CD1c-positive myeloid dendritic cell (primary cell): ENCODE results near the gene APBA2.
"Not testable (repeated sequence)": the region's sequence is repeated elsewhere in the genome, so short reads cannot be mapped to it uniquely, and the experiment has no call there.

Experiments used
- DNase-seq: peaks from one replicate; pipeline ENCODE4 v3.0.0-alpha.2; 2016; ENCODE audit errors: extremely low spot score

Gene APBA2

DNA sequence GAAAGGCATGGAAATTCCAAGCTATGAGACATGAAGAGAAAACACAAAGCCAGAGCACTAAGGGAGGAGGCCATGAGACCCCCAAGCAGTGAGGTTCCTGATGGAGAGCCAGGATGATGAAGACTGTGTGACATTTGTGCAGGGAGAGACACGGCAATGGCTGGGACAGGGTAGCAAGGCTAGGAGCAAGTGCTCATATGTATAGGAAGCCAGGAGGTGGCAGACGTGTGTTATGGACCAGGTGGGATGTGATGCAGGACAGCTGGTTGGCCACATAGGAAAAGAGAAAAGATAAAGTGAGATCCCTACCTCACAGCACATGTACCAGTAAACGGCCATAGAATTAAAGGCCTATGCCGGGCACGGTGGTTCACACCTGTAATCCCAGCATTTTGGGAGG lies 112.7 kb downstream of the APBA2 start:
- no peak for DNase-seq

DNA sequence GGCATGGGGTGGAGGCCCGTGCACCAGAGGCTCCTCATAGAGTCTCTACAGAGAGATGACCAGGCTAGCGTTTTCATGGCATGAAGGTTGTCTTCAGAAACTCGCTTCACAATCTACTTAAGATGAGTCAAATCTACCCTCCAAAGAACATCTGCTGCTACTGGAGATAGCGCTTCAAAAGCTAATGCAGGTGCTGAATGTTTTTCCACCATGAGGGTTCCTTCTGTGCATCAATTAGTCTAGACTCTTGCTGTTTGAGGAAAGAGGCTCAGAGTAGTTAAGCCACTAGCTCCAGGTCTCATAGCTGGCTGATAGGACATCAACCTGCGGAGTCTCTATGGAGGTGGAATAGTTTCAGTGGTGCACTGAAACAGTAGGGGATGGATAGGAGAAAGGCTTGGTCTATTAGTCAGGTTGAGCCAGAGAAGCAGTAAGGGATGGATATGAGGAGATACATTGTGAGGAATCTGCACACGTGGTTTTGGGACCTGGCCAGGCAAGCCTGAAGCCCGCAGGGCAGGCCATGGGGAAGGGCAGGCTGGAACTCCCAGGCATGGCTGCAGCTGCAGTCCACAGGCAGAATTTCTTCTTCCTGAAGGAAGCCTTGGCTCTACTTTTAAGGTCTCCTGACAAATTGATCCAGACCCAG lies 117.5 kb downstream of the APBA2 start:
- DNase-seq = no peak

DNA sequence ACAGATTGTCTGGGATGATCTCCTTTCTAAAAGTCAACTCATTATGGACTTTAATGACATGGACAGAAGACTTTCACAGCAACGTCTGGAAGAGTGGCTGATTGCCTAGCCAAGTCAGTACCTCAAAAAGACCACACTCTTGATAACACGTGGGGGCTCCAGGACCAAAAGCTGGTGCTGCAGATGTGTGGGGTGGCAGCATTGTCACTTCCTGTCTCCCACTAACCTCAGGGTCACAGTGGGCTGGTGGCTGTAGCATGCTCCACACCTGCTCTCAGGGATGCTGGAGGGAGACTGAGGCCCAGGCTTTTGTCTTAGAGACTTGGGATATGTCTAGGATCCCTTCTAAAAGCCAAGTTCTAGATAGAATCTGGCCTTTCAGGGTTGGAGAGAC lies 118.1 kb downstream of the APBA2 start:
- DNase-seq = no peak

DNA sequence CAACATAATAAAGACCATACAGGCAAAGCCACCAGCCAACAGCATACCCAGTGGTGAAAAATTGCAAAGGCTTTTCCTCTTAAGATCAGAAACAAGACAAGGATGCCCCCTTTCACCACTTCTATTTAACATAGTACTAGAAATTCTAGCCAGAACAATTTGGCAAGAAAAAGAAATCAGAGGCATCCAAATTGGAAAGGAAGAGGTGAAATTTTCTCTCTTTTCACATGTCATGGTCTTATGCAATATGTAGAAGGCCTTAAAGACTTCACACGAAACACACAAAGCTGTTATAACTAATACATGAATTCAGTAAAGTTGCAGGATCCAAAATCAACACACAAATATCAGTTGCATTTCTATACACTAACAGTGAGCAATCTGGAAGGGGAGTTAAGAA lies 120.2 kb downstream of the APBA2 start:
- no peak for DNase-seq

DNA sequence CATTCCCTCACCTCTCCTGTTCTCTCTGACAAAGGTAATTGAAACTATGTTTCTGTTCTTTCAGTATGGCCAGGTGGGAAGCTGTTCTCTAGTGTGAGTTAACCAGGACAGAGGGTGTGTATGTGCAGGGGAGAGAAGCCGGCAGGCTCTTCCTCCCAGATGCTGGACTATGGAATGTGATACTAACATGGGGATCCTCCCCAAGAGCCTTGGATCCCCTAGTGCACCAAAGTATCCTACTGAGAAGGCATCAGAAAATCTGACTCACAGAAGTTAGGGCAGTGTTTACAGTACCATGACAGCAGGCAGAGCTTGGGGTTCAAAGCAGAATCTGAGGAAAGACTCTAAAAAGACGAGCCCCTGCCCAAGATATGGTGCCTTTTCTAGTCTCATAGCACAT lies 123.1 kb downstream of the APBA2 start:
- no peak for DNase-seq

DNA sequence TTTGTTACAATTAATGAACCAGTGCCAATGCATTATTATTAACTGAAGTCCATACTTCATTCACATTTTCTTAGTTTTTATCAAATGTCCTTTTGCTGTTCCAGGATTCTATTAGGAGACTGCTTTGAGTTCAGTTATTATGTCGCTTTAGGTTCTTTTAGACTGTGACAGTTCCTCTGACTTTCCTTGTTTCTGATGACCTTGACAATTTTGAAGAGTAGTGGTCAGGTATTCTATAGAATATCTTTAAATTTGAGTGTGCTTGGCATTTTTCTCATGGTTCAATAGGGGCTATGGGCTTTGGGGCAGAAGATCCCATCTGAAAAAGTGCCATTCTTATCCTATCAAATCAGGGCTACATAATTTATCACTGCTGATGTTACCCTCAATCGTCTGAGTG lies 126.3 kb downstream of the APBA2 start:
- DNase-seq = no peak

DNA sequence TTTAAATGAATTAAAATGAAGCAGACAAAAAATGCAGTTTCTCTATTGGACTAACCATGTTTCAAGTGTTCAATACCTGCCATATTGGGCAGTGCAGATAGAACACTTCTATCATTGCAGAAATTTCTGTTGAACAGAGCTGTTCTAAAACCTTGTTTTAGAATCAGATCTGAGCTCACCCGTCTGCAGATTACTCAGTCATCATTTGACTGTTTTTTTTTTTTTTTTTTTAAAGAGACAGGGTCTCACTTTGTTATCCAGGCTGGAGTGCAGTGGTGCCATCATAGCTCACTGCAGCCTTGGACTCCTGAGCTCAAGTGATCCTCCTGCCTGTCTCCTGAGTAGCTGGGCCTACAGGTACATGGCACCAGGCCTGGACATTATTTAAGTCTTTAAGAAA lies 128.7 kb downstream of the APBA2 start:
- no peak for DNase-seq

DNA sequence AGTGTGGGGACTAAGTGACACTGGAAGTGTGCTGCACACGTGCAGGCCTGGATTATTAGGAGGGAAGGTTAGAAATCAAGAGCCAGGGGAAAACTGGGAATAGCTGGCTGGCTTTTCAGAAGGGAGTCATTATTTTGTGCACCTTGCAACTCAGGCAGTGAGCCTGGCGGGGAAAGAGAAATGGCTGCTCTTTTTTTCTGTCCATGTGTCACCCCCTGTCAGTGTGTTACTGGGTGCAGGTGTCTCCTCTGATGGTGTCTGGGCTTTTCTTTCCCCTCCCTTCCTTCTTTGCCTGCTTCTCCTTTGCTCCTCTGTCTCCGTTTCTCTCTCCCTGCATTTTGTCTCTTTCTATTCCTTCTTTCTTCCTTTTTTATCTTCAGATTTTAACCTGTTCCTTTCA lies 130.7 kb downstream of the APBA2 start:
- no peak for DNase-seq

DNA sequence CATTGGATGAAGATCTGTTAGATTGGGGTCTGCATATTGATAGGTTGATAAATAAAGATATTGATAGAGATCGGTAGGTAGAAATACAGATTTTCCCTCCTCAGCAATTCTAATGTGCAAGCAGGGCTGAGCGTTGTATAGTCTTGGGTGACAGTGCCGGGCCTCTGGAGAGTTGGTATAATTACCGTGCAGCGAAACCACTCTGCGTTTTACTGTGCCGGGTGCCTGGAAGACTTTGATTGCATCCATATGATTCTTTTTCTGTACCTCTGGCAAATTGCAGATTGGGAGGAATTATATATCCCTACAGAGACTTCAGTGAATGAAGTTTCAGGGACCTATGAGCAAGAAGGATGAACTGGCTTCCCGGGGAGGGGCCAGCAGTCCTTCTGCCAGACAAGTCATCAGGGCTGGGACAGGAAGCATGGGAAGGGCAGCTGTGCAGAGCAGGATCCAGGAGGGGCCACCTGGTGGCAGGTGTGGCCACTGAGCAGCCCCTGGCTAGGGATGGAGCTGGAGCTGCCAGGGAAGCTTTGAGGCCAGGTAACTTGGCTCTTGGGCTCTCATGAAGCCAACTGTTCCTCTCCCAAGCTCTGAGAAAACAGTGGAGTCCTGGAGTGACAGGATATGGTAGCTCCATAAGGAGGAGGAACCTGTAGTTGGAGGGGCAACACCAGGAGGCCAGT lies 132.5 kb downstream of the APBA2 start:
- DNase-seq = no peak

DNA sequence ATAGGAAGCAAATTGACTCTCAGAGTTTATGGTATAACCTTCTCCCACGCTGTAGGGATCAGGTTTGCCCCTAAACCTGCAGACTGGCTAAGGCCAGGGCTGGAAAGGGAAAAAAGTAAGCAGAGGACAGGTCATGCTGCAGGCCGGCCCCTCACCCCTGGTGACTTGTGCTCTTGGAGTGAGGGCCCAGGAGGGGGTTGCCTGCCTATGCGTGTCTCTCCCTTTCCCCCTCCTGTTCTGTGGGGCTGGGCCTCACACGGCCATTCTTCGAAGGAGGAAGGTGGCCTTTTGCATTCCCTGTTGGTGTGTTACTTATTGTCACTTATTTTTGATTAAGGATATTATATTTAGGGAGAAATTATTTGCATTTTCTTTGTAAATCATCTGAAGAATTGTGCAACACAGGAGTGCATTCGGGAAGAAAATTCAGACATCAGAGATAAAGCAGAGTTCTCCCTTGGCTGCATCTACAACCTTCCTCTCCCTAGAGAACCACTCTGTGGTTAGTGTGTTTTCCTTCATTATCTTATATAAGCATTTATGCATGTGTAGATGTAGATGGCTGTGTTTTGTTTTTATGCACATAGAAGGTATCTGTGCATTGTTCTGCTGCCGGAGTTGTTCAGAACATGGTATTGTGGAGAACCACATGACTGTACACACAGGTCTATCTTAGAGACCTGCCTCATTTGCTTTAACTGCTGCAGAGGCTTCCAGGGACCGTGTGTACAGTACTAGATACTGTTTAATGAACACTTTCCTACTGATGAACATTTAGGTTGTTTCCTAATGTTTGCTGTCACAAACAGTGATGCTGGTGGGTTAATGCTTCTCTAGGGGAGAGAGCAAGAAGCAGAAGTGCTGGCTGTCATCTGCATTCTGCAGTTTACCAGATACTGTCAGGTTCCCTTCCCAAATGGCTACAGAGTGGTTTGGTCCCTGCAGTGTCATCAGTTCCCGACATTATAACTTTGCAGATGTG lies 133.5 kb downstream of the APBA2 start:
- DNase-seq = no peak

DNA sequence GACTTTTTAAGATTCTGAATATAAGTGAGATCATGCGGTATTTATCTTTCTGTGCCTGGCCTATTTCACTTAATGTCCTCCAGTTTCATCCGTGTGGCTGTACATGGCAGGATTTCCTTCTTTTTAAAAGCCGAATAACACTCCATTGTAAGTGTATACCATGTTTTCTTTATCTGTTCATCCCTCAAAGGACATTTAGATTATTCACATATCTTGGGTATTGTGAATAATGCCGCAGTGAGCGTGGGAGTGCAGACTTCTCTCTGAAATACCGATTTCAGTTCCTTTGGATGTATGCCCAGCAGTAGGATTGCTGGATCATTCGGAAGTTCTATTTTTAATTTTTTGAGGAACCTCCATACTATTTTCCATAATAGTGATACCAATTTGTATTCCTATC lies 136.1 kb downstream of the APBA2 start:
- DNase-seq = no peak

DNA sequence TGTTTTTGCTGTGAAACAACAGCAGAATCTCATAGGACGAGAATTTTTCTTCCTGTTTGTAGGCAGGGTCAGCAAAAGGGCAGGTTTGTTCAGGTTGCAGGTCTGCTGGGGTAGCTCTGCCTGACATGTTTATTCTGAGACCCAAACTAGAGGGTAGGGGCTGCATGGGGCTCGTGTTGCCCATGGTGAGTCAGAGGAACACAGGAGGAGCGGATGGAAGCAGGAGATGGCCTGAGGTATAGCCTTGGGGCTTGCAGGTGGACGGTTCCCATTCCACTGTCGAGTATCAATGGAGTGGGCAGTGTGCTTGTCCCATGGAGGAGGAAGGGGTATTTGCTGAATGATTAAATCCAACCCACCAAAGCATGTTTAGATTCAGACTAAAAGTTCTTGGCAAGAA lies 138.9 kb downstream of the APBA2 start:
- DNase-seq = no peak

DNA sequence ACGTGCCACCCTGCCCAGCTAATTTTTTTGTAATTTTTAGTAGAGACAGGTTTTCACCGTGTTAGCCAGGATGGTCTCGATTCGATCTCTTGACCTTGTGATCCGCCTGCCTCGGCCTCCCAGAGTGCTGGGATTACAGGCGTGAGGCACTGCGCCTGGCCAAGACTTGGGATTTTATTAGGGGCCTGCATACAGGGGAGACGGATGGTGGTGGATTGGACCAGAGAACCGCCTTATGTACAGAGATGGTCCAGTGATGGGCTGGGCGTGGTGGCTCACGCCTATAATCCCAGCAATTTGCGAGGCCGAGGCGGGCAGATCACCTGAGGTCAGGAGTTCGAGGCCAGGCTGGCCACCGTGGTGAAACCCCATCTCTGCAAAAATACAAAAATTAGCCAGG lies 139.6 kb downstream of the APBA2 start:
- not testable (repeated sequence) for DNase-seq

DNA sequence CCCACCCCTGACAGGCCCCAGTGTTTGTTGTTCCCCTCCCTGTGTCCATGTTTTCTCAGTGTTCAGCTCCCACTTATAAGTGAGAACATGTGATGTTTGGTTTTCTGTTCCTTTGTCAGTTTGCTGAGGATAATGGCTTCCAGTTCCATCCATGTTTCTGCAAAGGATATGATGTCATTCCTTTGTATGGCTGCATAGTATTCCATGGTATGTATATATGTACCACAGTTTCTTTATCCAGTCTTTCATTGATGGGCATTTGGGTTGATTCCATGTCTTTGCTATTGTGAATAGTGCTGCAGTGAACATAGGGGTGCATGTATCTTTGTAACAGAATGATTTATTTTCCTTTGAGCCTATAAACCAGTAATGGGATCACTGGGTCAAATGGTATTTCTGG lies 142.4 kb downstream of the APBA2 start:
- not testable (repeated sequence) for DNase-seq

DNA sequence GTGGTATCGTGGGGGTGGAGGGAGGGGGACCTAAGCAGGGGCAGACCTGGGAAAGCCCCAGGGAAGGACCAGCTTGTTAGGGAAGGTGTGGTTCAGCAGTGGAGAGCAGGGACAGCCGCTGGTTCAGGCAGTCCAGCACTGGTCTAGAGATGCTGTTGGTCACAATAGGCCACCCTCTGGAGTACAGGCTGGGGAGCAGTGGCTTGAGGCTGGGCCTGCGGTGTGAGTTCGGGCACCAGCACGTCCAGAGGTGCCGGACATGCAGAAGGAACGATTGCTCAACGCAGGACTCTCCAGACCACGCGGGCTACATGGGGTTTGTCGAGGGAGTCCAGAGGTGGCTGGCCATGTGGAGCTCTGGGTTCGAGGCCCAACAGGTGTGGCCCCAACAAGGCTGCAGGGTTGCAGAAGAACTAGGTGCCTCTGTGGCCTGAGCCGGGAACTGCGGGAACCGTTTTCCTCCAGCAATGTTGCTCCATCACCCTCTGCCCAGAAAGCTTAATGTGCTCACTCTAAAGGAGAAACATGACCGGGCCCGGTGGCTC lies 143.9 kb downstream of the APBA2 start:
- no peak for DNase-seq

DNA sequence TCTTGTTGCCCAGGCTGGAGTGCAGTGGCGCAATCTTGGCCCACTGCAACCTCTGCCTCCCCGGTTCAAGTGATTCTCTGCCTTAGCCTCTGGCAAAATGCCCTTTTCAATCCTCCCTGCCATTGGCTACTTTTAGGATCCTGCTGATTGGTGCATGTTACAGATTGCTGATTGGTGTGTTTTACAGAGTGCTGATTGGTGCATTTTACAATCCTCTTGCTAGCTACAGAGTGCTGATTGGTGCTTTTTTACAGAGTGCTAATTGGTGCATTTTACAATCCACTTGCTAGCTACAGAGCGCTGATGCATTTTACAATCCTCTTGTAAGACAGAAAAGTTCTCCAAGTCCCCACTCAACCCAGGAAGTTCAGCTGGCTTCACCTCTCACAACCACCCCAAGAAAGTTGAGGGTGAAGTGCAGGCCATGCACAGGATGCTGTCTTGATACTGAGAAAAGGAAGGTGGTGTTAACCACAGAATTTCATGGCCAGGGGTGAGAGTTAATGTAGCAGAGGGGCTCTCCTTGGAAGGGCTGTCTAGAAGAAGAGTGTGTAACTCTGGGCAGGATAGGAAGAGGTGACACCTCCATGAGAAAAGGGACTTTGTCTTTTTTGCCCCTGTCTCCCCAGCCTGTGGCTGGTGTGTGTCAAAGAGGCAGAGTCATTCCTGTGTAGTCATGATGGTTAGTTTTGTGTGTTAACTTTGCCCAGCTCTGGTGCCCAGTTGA lies 145.9 kb downstream of the APBA2 start:
- DNase-seq = no peak

DNA sequence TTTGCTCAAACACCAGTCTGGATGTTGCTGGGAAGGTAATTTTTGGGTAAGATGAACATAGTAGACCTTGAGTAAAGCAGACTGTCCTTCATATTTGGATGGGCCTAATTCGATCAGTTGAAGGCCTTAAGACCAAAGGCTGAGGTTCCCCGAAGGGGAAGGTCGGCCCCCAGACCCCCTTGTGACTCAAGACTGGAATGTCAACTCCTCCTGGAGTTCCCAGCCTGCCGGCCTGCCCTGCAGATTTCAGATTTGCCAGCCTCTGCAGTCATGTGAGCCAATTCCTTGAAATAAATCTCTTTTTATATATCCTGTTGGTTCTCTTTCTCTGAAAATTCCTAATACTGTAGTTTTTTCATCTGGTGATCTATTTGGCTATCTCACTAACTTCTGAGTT lies 146.5 kb downstream of the APBA2 start:
- no peak for DNase-seq

DNA sequence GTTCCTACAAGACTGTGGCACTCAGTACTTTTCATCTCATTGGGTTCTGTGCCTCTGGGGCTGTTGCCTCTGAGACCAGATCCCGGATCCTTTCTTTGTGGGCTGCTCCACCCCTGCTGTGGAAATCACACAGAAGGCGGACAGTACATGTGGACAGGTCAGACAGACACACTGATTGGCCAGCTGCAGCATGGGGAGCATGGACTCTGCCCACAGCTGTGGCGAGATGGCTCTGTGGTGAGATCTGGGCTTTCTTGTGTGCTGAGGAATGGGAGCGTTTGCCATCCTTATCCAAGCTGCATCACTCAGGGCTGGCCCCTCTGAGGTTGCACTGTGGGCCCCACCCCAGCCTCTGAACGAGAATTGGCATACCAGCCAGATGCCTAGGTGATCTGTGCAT lies 147.0 kb downstream of the APBA2 start:
- DNase-seq = no peak

DNA sequence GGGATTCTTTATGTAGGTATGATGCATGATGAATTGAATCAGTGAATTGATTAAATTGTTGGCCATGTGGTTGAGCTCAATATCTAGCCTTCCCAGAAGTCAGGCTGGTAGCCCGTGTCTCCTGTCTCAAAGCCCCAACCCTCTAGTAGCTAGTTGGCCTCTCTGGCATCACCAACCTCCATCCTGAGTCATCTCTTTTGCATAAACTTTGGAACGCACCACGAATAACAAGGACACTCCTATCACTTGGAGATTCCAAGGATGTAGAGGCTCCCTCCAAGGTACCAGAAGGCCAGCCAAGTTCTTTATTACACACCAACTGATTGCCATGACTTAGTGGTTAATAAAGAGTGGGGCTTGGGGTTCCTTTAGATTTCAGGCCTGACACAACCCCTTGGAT lies 148.4 kb downstream of the APBA2 start:
- DNase-seq = no peak

DNA sequence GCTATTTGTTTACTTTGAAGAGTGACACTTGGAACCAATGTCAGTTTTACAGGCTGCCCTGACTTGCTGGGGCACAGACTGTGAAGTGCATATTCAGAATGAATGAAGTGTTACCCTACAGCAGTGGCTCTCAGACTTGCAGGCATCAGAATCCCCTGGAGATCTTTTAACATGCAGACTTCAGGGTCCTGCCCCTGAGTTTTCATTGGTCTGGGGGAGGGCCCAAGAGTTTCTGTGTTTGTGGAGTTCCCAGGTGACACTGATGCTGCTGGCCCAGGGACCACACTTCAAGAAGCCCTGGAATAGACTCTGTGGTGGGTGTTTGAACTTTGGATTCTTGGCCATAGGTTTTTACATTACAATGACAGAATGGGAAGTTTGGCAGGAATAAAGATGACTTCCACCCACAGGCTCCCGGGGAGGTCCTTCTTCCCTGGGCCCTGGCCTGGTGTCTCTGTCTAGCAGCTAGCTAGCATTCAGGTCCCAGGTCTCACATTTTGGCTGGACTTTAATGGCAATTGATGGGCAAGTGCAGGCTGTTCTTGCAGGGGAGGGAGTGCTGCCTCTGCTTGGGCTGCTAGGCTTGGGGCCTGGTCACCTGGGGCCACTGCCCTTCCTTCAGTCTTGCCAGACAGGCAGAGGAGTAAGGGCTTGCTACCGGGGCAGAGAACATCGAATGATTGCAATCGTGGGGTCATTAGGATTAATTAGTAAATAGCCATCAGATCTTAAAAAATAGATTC lies 149.0 kb downstream of the APBA2 start:
- no peak for DNase-seq
